CD4-positive, alpha-beta T cell (primary cell): ENCODE results near the gene RSRC1. TPM values are rescaled to one million over a fixed set of nuclear protein-coding genes. Genes with fewer than 3 reads are reported as not detected.

ENCODE experiments used
- ATAC-seq: fragments of 200-7000 bp; cut with Tn5 transposase; one replicate; pipeline ENCODE4 v1.10.0; 2022; ENCODE audit warnings: mild to moderate bottlenecking; ENCODE audit not compliant: poor library complexity
- CTCF ChIA-PET: fragments of 350-600 bp; sonication (Branson Sonifier 250); formaldehyde crosslinking; loops from one replicate; lab custom pipeline; 2021; ENCODE audit warnings: antibody characterized with exemption, inconsistent platforms; lab: Charles Lee
- POLR2A ChIA-PET: fragments of 350-600 bp; sonication (Branson Sonifier 250); formaldehyde crosslinking; loops from one replicate; lab custom pipeline; 2021; ENCODE audit warnings: antibody characterized with exemption, inconsistent platforms; lab: Charles Lee
- DNase-seq, 14 experiments: peaks; one replicate each; pipeline ENCODE4 v3.0.0-alpha.2; 2013 to 2020; ENCODE audit warnings: mixed read lengths in 2 of 14
- H3K27ac ChIP-seq, 2 donors: one replicate each; pipeline versions ENCODE4 v1.5.1 to v1.7.0; 2013; ENCODE audit warnings: low read length in 2 of 2, low read depth in 1 of 2, mild to moderate bottlenecking in 1 of 2
- H3K27me3 ChIP-seq, 2 experiments: 1 replicate in 1 of 2; 2 replicates in 1 of 2; pipeline versions ENCODE4 v1.6.1 to v1.7.0; 2013; ENCODE audit warnings: low read length in 2 of 2, control low read depth in 1 of 2, mild to moderate bottlenecking in 1 of 2, moderate library complexity in 1 of 2; ENCODE audit not compliant: insufficient read depth in 2 of 2, control insufficient read depth in 1 of 2
- H3K36me3 ChIP-seq: one replicate; pipeline ENCODE4 v1.6.1; 2013; ENCODE audit warnings: low read length, control low read depth; ENCODE audit not compliant: insufficient read depth
- H3K4me1 ChIP-seq: one replicate; pipeline ENCODE4 v1.6.1; 2013; ENCODE audit warnings: low read length, control low read depth; ENCODE audit not compliant: insufficient read depth
- H3K4me3 ChIP-seq: one replicate; pipeline ENCODE4 v1.5.1; 2013; ENCODE audit warnings: mild to moderate bottlenecking, low read length, moderate library complexity
- H3K9me3 ChIP-seq, 2 experiments: 1 replicate in 1 of 2; 2 replicates in 1 of 2; pipeline versions ENCODE4 v1.6.1 to v1.7.0; 2013; ENCODE audit warnings: low read length in 2 of 2, mild to moderate bottlenecking in 2 of 2, control low read depth in 1 of 2, moderate library complexity in 1 of 2; ENCODE audit not compliant: control insufficient read depth in 1 of 2, insufficient read depth in 1 of 2
- H3K27ac Mint-ChIP-seq: one replicate; pipeline ENCODE4 v1.8.0; 2020; ENCODE audit warnings: mixed read lengths
- H3K27me3 Mint-ChIP-seq: one replicate; pipeline ENCODE4 v1.8.0; 2021; ENCODE audit warnings: mixed read lengths
- H3K36me3 Mint-ChIP-seq: one replicate; pipeline ENCODE4 v1.8.0; 2021; ENCODE audit warnings: low read depth, mixed read lengths
- H3K4me1 Mint-ChIP-seq: one replicate; pipeline ENCODE4 v1.8.0; 2021; ENCODE audit warnings: low read depth, mixed read lengths
- H3K4me3 Mint-ChIP-seq: one replicate; pipeline ENCODE4 v1.8.0; 2020; ENCODE audit warnings: mild to moderate bottlenecking, mixed read lengths
- H3K9me3 Mint-ChIP-seq: one replicate; pipeline ENCODE4 v1.8.0; 2020; ENCODE audit warnings: mixed read lengths
- intact Hi-C, 2 experiments: fragments of 100-400 bp; cut with DNase I in 1 of 2; cut with micrococcal nuclease in 1 of 2; formaldehyde crosslinking; loops; one replicate each; pipeline versions ENCODE4 v1.15.1 to v1.9.0; 2023 to 2025; cut with DNase I, micrococcal nuclease
- total RNA-seq, 174 experiments: library from RNA in 2 of 174; stranded (reverse) in 2 of 174; gene quantifications; one replicate each; pipeline ENCODE4 v1.2.3 and lab custom pipeline; 2021 to 2026
- TF ChIP-seq, protein P1 (sequence below): fragments of 200-600 bp; IDR thresholded peaks from one replicate; pipeline ENCODE4 v1.8.0; 2022; ENCODE audit warnings: antibody characterized with exemption, mild to moderate bottlenecking

The RSRC1 gene
- total RNA-seq, 2 experiments from 2014 or later: 22.3 to 24.6 TPM

GRCh38 chr3:158360756-158361448, 251.0 kb downstream of the RSRC1 start:
- H3K27me3 ChIP-seq: no peaks in the 10 kb centered on the region
- peaks cover 0 to 19% of the 10 kb centered on the region in 2 experiments for H3K9me3 ChIP-seq
- H3K27ac Mint-ChIP-seq: no peak overlapping the region
- no peaks in the 10 kb centered on the region for H3K9me3 Mint-ChIP-seq
- H3K27me3 Mint-ChIP-seq: no peaks in the 10 kb centered on the region
- no peaks in the 10 kb centered on the region for H3K4me1 ChIP-seq
- no peak overlapping the region for H3K27ac ChIP-seq
- no peak overlapping the region for H3K4me3 ChIP-seq
- no peak for DNase-seq
- H3K4me1 Mint-ChIP-seq: no peaks in the 10 kb centered on the region
- ATAC-seq: no peak
- ChIA-PET CTCF (no interaction called here), POLR2A (no interaction called here)
- H3K4me3 Mint-ChIP-seq: no peak overlapping the region
- H3K36me3 ChIP-seq: peaks cover 8% of the 10 kb centered on the region
- TF ChIP-seq, protein P1, sequence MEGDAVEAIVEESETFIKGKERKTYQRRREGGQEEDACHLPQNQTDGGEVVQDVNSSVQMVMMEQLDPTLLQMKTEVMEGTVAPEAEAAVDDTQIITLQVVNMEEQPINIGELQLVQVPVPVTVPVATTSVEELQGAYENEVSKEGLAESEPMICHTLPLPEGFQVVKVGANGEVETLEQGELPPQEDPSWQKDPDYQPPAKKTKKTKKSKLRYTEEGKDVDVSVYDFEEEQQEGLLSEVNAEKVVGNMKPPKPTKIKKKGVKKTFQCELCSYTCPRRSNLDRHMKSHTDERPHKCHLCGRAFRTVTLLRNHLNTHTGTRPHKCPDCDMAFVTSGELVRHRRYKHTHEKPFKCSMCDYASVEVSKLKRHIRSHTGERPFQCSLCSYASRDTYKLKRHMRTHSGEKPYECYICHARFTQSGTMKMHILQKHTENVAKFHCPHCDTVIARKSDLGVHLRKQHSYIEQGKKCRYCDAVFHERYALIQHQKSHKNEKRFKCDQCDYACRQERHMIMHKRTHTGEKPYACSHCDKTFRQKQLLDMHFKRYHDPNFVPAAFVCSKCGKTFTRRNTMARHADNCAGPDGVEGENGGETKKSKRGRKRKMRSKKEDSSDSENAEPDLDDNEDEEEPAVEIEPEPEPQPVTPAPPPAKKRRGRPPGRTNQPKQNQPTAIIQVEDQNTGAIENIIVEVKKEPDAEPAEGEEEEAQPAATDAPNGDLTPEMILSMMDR: no peak
- intact Hi-C loops: no loop called here
- H3K36me3 Mint-ChIP-seq: peaks cover 52% of the 10 kb centered on the region

DNA sequence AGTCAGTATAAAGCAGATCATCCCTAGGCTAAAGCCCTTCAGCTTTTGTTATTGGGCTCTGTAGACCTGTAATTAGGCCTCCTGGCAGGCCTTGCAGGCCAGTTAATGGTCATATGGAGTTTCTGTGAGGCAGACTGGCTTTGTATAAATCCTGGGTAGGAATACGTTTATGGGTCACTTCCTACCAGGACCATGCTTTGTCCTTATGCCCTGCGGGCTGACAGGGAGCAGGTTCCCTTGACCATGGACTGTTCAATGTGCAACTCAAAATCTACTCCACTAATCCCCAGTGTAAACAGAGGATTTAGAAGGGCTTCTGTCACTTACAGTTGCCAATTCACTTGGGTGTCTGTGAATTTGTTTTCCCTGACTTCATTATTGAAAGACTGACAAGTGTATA, 258.4 kb downstream of the RSRC1 start:
- no peaks in the 10 kb centered on the region for H3K9me3 Mint-ChIP-seq
- H3K4me1 Mint-ChIP-seq: no peaks in the 10 kb centered on the region
- ATAC-seq (no peak), DNase-seq (no peak)
- Histone ChIP-seq H3K27ac (no peak overlapping the region), H3K4me3 (no peak overlapping the region), H3K9me3 (no peaks in the 10 kb centered on the region), H3K27me3 (no peaks in the 10 kb centered on the region), H3K4me1 (no peaks in the 10 kb centered on the region), H3K36me3 (no peaks in the 10 kb centered on the region)
- CTCF ChIA-PET: interaction anchor here (0.6 kb wide), 1 partner anchor 11 kb away, joined by 3 read pairs; no protein-coding TSS in a partner anchor
- H3K36me3 Mint-ChIP-seq: peaks cover 25% of the 10 kb centered on the region
- no peak overlapping the region for H3K27ac Mint-ChIP-seq
- H3K4me3 Mint-ChIP-seq: no peak overlapping the region
- intact Hi-C loops: no loop called here
- H3K27me3 Mint-ChIP-seq: no peaks in the 10 kb centered on the region
- TF ChIP-seq, protein P1: no peak
- POLR2A ChIA-PET: no interaction called here

GRCh38 chr3:158369279-158369678, 259.4 kb downstream of the RSRC1 start:
- Histone ChIP-seq H3K4me3 (no peak overlapping the region), H3K4me1 (no peaks in the 10 kb centered on the region), H3K27ac (no peak overlapping the region), H3K36me3 (no peaks in the 10 kb centered on the region), H3K27me3 (no peaks in the 10 kb centered on the region), H3K9me3 (no peaks in the 10 kb centered on the region)
- intact Hi-C loops: no loop called here
- TF ChIP-seq, protein P1: no peak
- DNase-seq: no peak
- H3K36me3 Mint-ChIP-seq: peaks cover 20% of the 10 kb centered on the region
- POLR2A ChIA-PET: no interaction called here
- H3K27me3 Mint-ChIP-seq: no peaks in the 10 kb centered on the region
- no peaks in the 10 kb centered on the region for H3K4me1 Mint-ChIP-seq
- no peak overlapping the region for H3K4me3 Mint-ChIP-seq
- CTCF ChIA-PET: no interaction called here
- H3K9me3 Mint-ChIP-seq: no peaks in the 10 kb centered on the region
- no peak for ATAC-seq
- H3K27ac Mint-ChIP-seq: no peak overlapping the region
